ENCODE results near the gene HDAC10.

Gene HDAC10

GRCh38 chr22:50257041-50257440 is 6.0 kb upstream of the HDAC10 start:
- DNase-seq (ENCODE audit: low read depth), result no peak
- H3K4me3 ChIP-seq (ENCODE audit: low read length), result no peak overlapping the region
- TF ChIP-seq CTCF (conservative IDR thresholded peaks at IDR 0.05; ENCODE audit: low read depth, low read length), result no peak

GRCh38 chr22:50256258-50256862 is 5.3 kb upstream of the HDAC10 start:
- DNase-seq (ENCODE audit: low read depth), result no peak

GRCh38 chr22:50255607-50256006 is 4.5 kb upstream of the HDAC10 start:
- no peak for TF ChIP-seq CTCF (conservative IDR thresholded peaks at IDR 0.05; ENCODE audit: low read depth, low read length)
- no peak for DNase-seq (ENCODE audit: low read depth)
- no peak overlapping the region for H3K4me3 ChIP-seq (ENCODE audit: low read length)

More at GRCh38 chr22:50256258-50256862, 5.3 kb upstream of the HDAC10 start:
- no peak overlapping the region for H3K4me3 ChIP-seq (ENCODE audit: low read length)
- no peak for TF ChIP-seq CTCF (conservative IDR thresholded peaks at IDR 0.05; ENCODE audit: low read depth, low read length)

- H3K4me3 ChIP-seq (ENCODE audit: low read length), result no peak overlapping the region
- DNase-seq (ENCODE audit: low read depth), result no peak
- TF ChIP-seq CTCF (conservative IDR thresholded peaks at IDR 0.05; ENCODE audit: low read depth, low read length), result no peak
These were observed 4.0 kb upstream of the HDAC10 start for GRCh38 chr22:50255099-50255498.

- no peak for DNase-seq (ENCODE audit: low read depth)
- H3K4me3 ChIP-seq (ENCODE audit: low read length), result no peak overlapping the region
- no peak for TF ChIP-seq CTCF (conservative IDR thresholded peaks at IDR 0.05; ENCODE audit: low read depth, low read length)
These were observed 2.9 kb upstream of the HDAC10 start for GRCh38 chr22:50253941-50254340.

- no peak overlapping the region for H3K4me3 ChIP-seq (ENCODE audit: low read length)
- no peak for DNase-seq (ENCODE audit: low read depth)
- TF ChIP-seq CTCF (conservative IDR thresholded peaks at IDR 0.05; ENCODE audit: low read depth, low read length), result no peak
These were observed 2.2 kb upstream of the HDAC10 start for GRCh38 chr22:50253046-50253915.
